Measurements from ENCODE around the gene SEC61G.

The SEC61G gene

GRCh38 chr7:54764861-54765260, 5.8 kb upstream of the SEC61G start:
- H3K9ac ChIP-seq (ENCODE audit: low read length), result no peak overlapping the region
- no peaks in the 10 kb centered on the region for H3K27me3 ChIP-seq (ENCODE audit: low read depth, low read length)
- H3K79me2 ChIP-seq (ENCODE audit: low read length), result peaks cover 5% of the 10 kb centered on the region
- no peak overlapping the region for H3K4me3 ChIP-seq (ENCODE audit: low read length)
- H3K9me3 ChIP-seq (ENCODE audit: insufficient read depth, low read length), result no peaks in the 10 kb centered on the region
- H3K36me3 ChIP-seq (replicated peaks; ENCODE audit: low read depth, low read length), result no peaks in the 10 kb centered on the region
- no peak overlapping the region for H3K4me2 ChIP-seq (ENCODE audit: low read length)
- TF ChIP-seq EZH2phosphoT487 (IDR thresholded peaks at IDR 0.05; ENCODE audit: low read depth), result no peak
- TF ChIP-seq CTCF (IDR thresholded peaks at IDR 0.05; ENCODE audit: low read depth, low read length), result no peak
- no peak overlapping the region for H2AFZ ChIP-seq (ENCODE audit: low read depth, low read length)
- H4K20me1 ChIP-seq (ENCODE audit: insufficient read depth, low read length), result no peaks in the 10 kb centered on the region
- H3K4me1 ChIP-seq (ENCODE audit: low read length), result peaks cover 30% of the 10 kb centered on the region
- H3K27ac ChIP-seq (ENCODE audit: low read length), result no peak overlapping the region

- Histone ChIP-seq H3K79me2 (ENCODE audit: low read length) (peaks cover 75% of the 10 kb centered on the region), H3K27ac (ENCODE audit: low read length) (0 out of 2 replicates have a peak overlapping the region, but pooled peaks have one; percentile 78), H3K27me3 (ENCODE audit: low read depth, low read length) (no peaks in the 10 kb centered on the region), H3K4me1 (ENCODE audit: low read length) (peaks cover 30% of the 10 kb centered on the region), H3K36me3 (replicated peaks; ENCODE audit: low read depth, low read length) (peaks cover 36% of the 10 kb centered on the region), H3K9me3 (ENCODE audit: insufficient read depth, low read length) (no peaks in the 10 kb centered on the region), H4K20me1 (ENCODE audit: insufficient read depth, low read length) (peaks cover 49% of the 10 kb centered on the region), H3K4me3 (ENCODE audit: low read length) (peak overlapping the region; percentile 91), H3K4me2 (ENCODE audit: low read length) (peak overlapping the region; percentile 98), H2AFZ (ENCODE audit: low read depth, low read length) (no peak overlapping the region), H3K9ac (ENCODE audit: low read length) (peak overlapping the region; percentile 98)
- TF ChIP-seq EZH2phosphoT487 (IDR thresholded peaks at IDR 0.05; ENCODE audit: low read depth) (no peak), CTCF (IDR thresholded peaks at IDR 0.05; ENCODE audit: low read depth, low read length) (no peak)
Measured at GRCh38 chr7:54757711-54758110, 1.3 kb downstream of the SEC61G start.

GRCh38 chr7:54749200-54749599, 9.8 kb downstream of the SEC61G start:
- Histone ChIP-seq H3K4me3 (ENCODE audit: low read length) (no peak overlapping the region), H3K4me2 (ENCODE audit: low read length) (no peak overlapping the region), H3K4me1 (ENCODE audit: low read length) (no peaks in the 10 kb centered on the region), H3K27me3 (ENCODE audit: low read depth, low read length) (no peaks in the 10 kb centered on the region), H3K79me2 (ENCODE audit: low read length) (peaks cover 23% of the 10 kb centered on the region), H2AFZ (ENCODE audit: low read depth, low read length) (no peak overlapping the region), H4K20me1 (ENCODE audit: insufficient read depth, low read length) (peaks cover 29% of the 10 kb centered on the region), H3K27ac (ENCODE audit: low read length) (no peak overlapping the region), H3K9ac (ENCODE audit: low read length) (no peak overlapping the region), H3K9me3 (ENCODE audit: insufficient read depth, low read length) (no peaks in the 10 kb centered on the region), H3K36me3 (replicated peaks; ENCODE audit: low read depth, low read length) (peaks cover 66% of the 10 kb centered on the region)
- TF ChIP-seq CTCF (IDR thresholded peaks at IDR 0.05; ENCODE audit: low read depth, low read length) (no peak), EZH2phosphoT487 (IDR thresholded peaks at IDR 0.05; ENCODE audit: low read depth) (no peak)

GRCh38 chr7:54747234-54747633, 11.8 kb downstream of the SEC61G start:
- H4K20me1 ChIP-seq (ENCODE audit: insufficient read depth, low read length), result peaks cover 14% of the 10 kb centered on the region
- no peak overlapping the region for H3K9ac ChIP-seq (ENCODE audit: low read length)
- no peaks in the 10 kb centered on the region for H3K4me1 ChIP-seq (ENCODE audit: low read length)
- TF ChIP-seq CTCF (IDR thresholded peaks at IDR 0.05; ENCODE audit: low read depth, low read length), result no peak
- TF ChIP-seq EZH2phosphoT487 (IDR thresholded peaks at IDR 0.05; ENCODE audit: low read depth), result no peak
- peaks cover 51% of the 10 kb centered on the region for H3K36me3 ChIP-seq (replicated peaks; ENCODE audit: low read depth, low read length)
- no peaks in the 10 kb centered on the region for H3K27me3 ChIP-seq (ENCODE audit: low read depth, low read length)
- no peak overlapping the region for H3K27ac ChIP-seq (ENCODE audit: low read length)
- peaks cover 5% of the 10 kb centered on the region; the same call in 1 of the 2 replicates for H3K79me2 ChIP-seq (ENCODE audit: low read length)
- no peaks in the 10 kb centered on the region for H3K9me3 ChIP-seq (ENCODE audit: insufficient read depth, low read length)
- H2AFZ ChIP-seq (ENCODE audit: low read depth, low read length), result no peak overlapping the region
- no peak overlapping the region for H3K4me3 ChIP-seq (ENCODE audit: low read length)
- no peak overlapping the region for H3K4me2 ChIP-seq (ENCODE audit: low read length)

Data from OCI-LY3 (cell line).